Panc1 (cell line): ENCODE data around the gene ADARB2.

Experiments
- POLR2AphosphoS5 ChIP-seq: IDR thresholded peaks from 2 replicates; pipeline ENCODE4 v1.6.1; 2012; ENCODE audit warnings: mild to moderate bottlenecking, low read depth, low read length, moderate library complexity
- SIN3A ChIP-seq: IDR thresholded peaks from 2 replicates; pipeline ENCODE4 v1.6.1; 2012; ENCODE audit warnings: low read depth, mild to moderate bottlenecking, low read length, moderate library complexity, borderline replicate concordance; ENCODE audit not compliant: insufficient read depth
- TCF7L2 ChIP-seq: IDR thresholded peaks from 2 replicates; pipeline ENCODE4 v1.6.1; 2011; ENCODE audit warnings: mild to moderate bottlenecking, low read depth, low read length, inconsistent platforms
- TF ChIP-seq, protein P1 (sequence below): fragments of 450-650 bp; IDR thresholded peaks from 2 replicates; pipeline ENCODE4 v1.5.1; 2017; ENCODE audit warnings: mild to moderate bottlenecking
- TF ChIP-seq, protein P2 (sequence below), 2 experiments: IDR thresholded peaks; 2 replicates each; pipeline ENCODE4 v1.6.1; 2011 to 2012; ENCODE audit warnings: low read depth in 2 of 2, control low read depth in 1 of 2, low read length in 1 of 2, mild to moderate bottlenecking in 1 of 2, moderate library complexity in 1 of 2; ENCODE audit not compliant: insufficient read depth in 1 of 2

DNA sequence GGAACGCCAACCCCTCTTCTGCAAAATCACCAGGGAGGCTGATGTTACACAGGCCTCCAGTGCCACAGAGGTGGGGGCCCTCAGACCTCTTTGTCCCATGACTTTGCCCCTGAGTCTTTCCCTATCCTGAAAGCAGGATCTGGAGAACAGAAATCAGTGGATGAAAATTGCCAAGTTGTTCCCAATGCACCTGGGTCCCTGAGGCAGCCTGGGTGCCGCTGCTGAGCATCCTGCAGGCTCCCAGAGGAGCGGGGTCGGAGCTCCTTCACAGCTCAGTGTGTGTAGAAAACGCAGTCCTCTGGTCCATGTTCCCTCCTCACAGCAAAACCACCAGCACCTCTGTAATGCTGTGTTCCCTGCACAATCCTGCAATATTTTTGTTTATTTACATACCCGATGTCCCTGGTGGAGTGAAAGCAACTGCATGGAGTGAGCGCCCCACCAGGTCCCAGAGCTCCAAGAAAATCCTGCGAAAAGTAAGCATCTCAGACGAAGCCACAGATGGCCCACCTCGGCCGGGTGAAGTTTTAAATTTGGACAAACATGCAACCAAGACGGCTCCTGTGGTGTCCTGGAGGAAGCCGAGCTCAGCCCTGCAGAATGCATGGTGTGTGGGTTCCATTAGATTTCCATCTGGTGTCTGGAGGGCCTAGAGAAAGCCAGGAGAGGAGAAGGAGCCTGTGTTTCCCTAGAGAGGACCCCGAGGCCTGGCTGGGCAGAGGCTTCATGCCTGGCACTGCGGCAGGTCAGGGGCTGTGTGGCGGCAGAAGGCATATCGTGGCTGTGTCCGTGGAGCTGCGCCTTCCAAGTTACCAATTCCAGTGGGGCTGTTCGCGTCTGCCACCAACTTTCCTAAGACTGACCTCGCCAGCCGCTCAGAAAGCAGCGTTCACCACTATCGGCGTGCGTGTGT, 445.9 kb downstream of the ADARB2 start:
- TF ChIP-seq, protein P1, sequence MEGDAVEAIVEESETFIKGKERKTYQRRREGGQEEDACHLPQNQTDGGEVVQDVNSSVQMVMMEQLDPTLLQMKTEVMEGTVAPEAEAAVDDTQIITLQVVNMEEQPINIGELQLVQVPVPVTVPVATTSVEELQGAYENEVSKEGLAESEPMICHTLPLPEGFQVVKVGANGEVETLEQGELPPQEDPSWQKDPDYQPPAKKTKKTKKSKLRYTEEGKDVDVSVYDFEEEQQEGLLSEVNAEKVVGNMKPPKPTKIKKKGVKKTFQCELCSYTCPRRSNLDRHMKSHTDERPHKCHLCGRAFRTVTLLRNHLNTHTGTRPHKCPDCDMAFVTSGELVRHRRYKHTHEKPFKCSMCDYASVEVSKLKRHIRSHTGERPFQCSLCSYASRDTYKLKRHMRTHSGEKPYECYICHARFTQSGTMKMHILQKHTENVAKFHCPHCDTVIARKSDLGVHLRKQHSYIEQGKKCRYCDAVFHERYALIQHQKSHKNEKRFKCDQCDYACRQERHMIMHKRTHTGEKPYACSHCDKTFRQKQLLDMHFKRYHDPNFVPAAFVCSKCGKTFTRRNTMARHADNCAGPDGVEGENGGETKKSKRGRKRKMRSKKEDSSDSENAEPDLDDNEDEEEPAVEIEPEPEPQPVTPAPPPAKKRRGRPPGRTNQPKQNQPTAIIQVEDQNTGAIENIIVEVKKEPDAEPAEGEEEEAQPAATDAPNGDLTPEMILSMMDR = no peak
- TF ChIP-seq TCF7L2 (no peak), POLR2AphosphoS5 (no peak), SIN3A (no peak)
- TF ChIP-seq, protein P2, sequence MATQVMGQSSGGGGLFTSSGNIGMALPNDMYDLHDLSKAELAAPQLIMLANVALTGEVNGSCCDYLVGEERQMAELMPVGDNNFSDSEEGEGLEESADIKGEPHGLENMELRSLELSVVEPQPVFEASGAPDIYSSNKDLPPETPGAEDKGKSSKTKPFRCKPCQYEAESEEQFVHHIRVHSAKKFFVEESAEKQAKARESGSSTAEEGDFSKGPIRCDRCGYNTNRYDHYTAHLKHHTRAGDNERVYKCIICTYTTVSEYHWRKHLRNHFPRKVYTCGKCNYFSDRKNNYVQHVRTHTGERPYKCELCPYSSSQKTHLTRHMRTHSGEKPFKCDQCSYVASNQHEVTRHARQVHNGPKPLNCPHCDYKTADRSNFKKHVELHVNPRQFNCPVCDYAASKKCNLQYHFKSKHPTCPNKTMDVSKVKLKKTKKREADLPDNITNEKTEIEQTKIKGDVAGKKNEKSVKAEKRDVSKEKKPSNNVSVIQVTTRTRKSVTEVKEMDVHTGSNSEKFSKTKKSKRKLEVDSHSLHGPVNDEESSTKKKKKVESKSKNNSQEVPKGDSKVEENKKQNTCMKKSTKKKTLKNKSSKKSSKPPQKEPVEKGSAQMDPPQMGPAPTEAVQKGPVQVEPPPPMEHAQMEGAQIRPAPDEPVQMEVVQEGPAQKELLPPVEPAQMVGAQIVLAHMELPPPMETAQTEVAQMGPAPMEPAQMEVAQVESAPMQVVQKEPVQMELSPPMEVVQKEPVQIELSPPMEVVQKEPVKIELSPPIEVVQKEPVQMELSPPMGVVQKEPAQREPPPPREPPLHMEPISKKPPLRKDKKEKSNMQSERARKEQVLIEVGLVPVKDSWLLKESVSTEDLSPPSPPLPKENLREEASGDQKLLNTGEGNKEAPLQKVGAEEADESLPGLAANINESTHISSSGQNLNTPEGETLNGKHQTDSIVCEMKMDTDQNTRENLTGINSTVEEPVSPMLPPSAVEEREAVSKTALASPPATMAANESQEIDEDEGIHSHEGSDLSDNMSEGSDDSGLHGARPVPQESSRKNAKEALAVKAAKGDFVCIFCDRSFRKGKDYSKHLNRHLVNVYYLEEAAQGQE (IDR thresholded peaks at IDR 0.05; ENCODE audit: insufficient read depth in 1 of 2, low read depth in 2 of 2, low read length in 1 of 2) = no peak
